NT2/D1 (cell line): ENCODE data around the gene MCOLN1.

Source experiments
- DNase-seq: peaks from one replicate; pipeline ENCODE4 v3.0.0-alpha.2; 2011; ENCODE audit warnings: low read depth, low spot score
- H3K27me3 ChIP-seq: 2 replicates; pipeline ENCODE4 v1.6.0; 2011; ENCODE audit warnings: mild to moderate bottlenecking; ENCODE audit not compliant: insufficient read length, insufficient read depth
- H3K36me3 ChIP-seq: 2 replicates; pipeline ENCODE4 v1.6.1; 2011; ENCODE audit warnings: mild to moderate bottlenecking, low read length, mixed read lengths; ENCODE audit not compliant: insufficient read depth, insufficient read length
- H3K4me1 ChIP-seq: 2 replicates; pipeline ENCODE4 v1.5.1; 2011; ENCODE audit not compliant: insufficient read depth, insufficient read length
- H3K4me3 ChIP-seq: 2 replicates; pipeline ENCODE4 v1.5.1; 2011; ENCODE audit warnings: low read depth; ENCODE audit not compliant: insufficient read length
- H3K9ac ChIP-seq: 2 replicates; pipeline ENCODE4 v1.6.0; 2011; ENCODE audit warnings: low read depth; ENCODE audit not compliant: insufficient read length
- H3K9me3 ChIP-seq: 2 replicates; pipeline ENCODE4 v1.5.1; 2011; ENCODE audit warnings: mild to moderate bottlenecking, low read length; ENCODE audit not compliant: insufficient read depth
- SUZ12 ChIP-seq: IDR thresholded peaks from 2 replicates; pipeline ENCODE4 v1.6.1; 2011; ENCODE audit not compliant: insufficient read length, insufficient read depth; ENCODE audit errors: extremely low read depth
- YY1 ChIP-seq: IDR thresholded peaks from 2 replicates; pipeline ENCODE4 v1.6.1; 2011; ENCODE audit not compliant: insufficient read length, insufficient read depth
- ZNF274 ChIP-seq: IDR thresholded peaks from 2 replicates; pipeline ENCODE4 v1.6.1; 2011; ENCODE audit warnings: mild to moderate bottlenecking, low read depth, low read length

MCOLN1 gene

DNA sequence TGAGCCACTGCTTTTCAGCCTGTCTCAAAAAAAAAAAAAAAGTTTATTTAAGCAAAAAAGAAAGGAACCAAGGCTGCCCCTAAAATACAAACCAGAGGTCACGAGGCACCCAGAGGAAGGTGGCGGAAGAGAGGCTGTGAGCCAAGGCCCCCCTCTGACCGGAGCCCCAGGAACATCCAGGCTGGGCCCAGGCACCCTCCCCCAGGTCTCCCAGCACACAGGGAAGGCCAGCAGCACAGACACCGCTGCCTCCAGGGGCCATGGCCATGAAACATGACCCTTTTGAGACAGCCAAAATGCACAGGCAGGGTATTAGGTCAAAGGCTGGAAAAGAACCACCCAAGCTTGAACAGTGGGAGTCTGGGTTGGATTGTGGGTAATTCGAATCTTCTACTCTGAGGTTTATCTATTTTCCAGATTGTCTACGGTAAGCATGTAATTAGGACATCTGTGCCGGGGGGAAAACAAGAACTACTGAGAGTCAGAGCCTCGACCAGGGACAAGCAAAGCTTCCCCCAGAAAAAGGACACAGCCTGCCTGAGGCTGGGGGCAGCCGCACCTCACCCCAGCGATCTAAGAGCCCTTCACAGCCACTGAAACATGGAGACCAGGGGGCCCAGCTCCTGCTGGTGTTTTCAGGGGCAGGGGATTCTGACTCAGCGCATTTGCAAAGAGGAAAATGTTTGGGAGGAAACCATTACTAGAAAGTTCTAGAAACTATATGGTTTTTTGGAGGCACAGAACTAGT, 42.0 kb upstream of the MCOLN1 start:
- Histone ChIP-seq H3K9me3 (peaks cover 6% of the 10 kb centered on the region; the same call in 1 of the 2 replicates), H3K36me3 (no peaks in the 10 kb centered on the region), H3K27me3 (no peaks in the 10 kb centered on the region), H3K4me1 (peaks cover 24% of the 10 kb centered on the region), H3K4me3 (no peak overlapping the region), H3K9ac (peak overlapping the region; percentile 33)
- TF ChIP-seq ZNF274 (no peak), SUZ12 (no peak), YY1 (no peak)
- no peak for DNase-seq

DNA sequence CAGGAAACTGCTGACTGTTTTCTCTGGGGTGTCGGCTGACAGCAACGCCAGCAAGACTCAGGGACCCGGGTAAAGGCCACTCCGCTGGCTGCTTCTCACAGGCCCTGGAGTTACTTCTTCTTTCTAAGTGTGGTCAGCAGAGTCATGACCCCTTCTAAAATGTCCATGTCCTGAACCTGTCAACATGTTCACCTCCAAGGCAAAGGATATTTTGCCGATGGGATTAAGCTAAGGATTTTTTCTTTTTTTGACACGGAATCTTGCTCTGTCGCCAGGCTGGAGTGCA, 41.5 kb upstream of the MCOLN1 start:
- DNase-seq = no peak
- H3K27me3 ChIP-seq = no peaks in the 10 kb centered on the region

DNA sequence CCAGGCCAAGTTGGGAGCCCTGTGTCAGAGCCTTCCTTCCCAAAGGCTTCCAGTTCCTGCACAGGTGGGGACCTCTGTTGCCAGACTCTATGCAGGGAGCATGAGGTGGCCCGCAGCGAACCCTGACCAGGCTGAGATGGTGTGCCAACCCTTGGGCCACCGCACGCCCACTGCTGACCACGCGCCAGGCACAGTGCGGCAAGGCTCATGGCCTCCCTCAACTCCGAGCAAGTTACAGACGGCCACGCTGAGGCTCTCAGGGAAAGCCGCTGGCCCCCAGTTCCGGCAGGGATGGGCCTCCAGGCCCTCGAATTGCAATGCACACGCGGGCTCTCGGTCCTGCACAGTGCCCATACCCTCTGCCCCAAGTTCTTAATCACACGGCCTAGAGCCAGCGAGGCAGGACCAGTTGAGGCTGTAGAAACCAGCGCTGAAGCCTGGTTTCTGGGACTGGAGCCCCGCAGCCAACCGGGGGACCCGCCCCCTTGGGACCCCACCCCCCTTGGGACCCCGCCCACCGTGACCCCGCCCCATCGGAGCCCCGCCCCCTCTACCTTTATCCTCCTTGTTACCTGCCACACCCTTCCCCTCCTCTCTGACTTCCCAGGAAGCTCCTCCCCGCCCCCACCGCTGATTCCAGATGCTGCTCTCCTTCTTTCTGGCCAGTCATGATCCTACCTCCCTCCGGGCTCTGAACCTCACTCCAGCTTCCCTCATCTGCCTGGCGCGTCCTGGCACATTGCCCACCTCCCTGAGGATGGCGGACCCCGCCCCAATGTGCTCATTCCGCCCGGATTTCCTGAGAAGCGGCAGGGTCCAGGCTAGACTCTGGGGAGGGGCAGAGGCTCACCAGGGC, 39.6 kb upstream of the MCOLN1 start:
- TF ChIP-seq ZNF274 (no peak), SUZ12 (no peak), YY1 (no peak)
- Histone ChIP-seq H3K9ac (peak overlapping the region; percentile 68), H3K4me3 (no peak overlapping the region), H3K27me3 (no peaks in the 10 kb centered on the region), H3K36me3 (no peaks in the 10 kb centered on the region), H3K4me1 (peaks cover 20% of the 10 kb centered on the region), H3K9me3 (peaks cover 6% of the 10 kb centered on the region; the same call in 1 of the 2 replicates)
- DNase-seq = no peak

More for the DNA sequence above, 41.5 kb upstream of the MCOLN1 start:
- Histone ChIP-seq H3K4me3 (no peak overlapping the region), H3K9ac (peak overlapping the region; percentile 33), H3K36me3 (no peaks in the 10 kb centered on the region), H3K4me1 (peaks cover 24% of the 10 kb centered on the region), H3K9me3 (peaks cover 6% of the 10 kb centered on the region; the same call in 1 of the 2 replicates)
- no peak for TF ChIP-seq ZNF274
- TF ChIP-seq YY1 = no peak
- no peak for TF ChIP-seq SUZ12

DNA sequence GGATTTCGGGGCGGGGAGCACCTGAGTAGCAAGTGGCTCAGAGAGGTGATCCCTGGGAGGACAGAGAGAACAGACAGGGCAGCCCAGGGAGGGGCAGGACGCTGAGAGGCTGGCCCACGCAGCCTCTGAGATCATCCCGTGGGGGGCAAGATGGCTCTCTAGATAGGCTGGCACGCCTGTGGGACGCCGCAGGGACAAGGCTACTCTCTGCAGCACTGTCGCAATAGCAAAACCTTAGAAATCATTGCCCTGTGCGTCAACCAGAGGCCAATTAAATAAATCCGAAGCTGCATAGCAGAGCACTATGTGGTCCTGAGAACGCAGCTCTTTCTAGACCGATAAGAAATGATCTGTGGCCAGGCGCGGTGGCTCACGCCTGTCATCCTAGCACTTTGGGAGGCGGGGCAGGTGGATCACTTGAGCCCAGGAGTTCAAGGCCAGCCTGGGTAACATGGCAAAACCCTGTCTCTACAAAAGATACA, 38.7 kb upstream of the MCOLN1 start:
- Histone ChIP-seq H3K4me3 (peak overlapping the region; percentile 19), H3K27me3 (no peaks in the 10 kb centered on the region), H3K36me3 (no peaks in the 10 kb centered on the region), H3K9me3 (peaks cover 6% of the 10 kb centered on the region; the same call in 1 of the 2 replicates), H3K4me1 (peaks cover 18% of the 10 kb centered on the region), H3K9ac (peak overlapping the region; percentile 68)
- no peak for DNase-seq
- TF ChIP-seq SUZ12 (no peak), YY1 (no peak), ZNF274 (no peak)

DNA sequence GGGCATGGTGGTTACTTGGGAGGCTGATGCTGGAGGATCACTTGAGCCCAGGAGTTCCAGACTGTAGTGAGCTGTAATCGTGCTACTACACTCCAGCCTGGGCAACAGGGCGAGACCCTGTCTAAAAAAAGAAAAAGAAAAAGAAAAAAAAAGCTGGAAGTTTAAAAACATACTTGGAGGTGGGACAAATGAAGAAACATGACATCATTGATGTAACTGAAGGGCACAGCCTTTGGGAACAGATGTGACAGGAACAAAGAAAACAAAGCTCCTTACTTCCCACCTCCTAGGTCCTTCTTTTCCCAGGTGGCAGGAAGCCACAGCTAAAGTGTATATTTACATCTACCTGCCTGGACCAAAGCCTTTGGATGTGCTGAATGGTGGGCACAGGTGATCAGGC, 35.5 kb upstream of the MCOLN1 start:
- DNase-seq = no peak
- no peak for TF ChIP-seq YY1
- TF ChIP-seq ZNF274 = no peak
- no peak for TF ChIP-seq SUZ12
- Histone ChIP-seq H3K36me3 (no peaks in the 10 kb centered on the region), H3K27me3 (no peaks in the 10 kb centered on the region), H3K9ac (no peak overlapping the region), H3K9me3 (no peaks in the 10 kb centered on the region), H3K4me3 (no peak overlapping the region), H3K4me1 (peaks cover 11% of the 10 kb centered on the region)

DNA sequence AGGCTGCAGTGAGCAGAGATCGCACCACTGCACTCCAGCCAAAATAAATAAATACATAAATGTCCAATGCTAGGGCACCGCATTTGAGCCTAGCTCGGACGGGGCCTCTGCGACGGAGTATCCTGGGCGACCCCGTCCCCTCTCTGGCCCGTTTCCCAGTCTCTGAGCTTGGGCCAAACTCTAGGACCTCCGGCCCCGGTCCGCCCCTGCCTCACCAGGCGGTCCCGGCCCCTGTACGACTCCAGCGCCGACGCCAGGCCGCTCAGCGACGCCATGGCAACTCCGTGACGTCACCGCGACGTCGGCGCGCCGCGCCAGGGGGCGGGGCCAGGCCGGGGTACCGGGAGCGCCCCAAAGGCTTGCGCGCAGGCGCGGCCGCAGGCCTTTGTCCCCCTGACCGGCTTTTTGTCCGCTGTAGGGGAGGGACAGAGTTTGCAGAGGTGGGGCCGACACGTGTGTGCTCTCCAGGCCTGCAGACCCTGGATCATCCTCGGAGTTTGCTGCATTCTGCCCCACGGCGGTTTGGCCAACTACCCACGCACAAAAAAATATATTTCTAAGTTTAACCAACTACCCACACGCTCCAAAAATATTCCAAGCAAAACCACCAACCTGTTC, 33.6 kb upstream of the MCOLN1 start, which contains the start of gene PEX11G:
TSS of gene PEX11G (minus strand) at position 300 of the 618 bp plus-strand sequence. CDS start at position 275, 25 bp downstream.
- H3K36me3 ChIP-seq = no peaks in the 10 kb centered on the region
- peak within 1 kb of the TSS; percentile 95 for H3K9ac ChIP-seq
- peak within 1 kb of the TSS; percentile 62 for H3K4me3 ChIP-seq
- DNase-seq = peak; percentile 87
- no peaks in the 10 kb centered on the region for H3K9me3 ChIP-seq
- no peaks in the 10 kb centered on the region for H3K27me3 ChIP-seq
- H3K4me1 ChIP-seq = peaks cover 5% of the 10 kb centered on the region
- no peak for TF ChIP-seq ZNF274
- TF ChIP-seq YY1 = no peak
- no peak for TF ChIP-seq SUZ12

DNA sequence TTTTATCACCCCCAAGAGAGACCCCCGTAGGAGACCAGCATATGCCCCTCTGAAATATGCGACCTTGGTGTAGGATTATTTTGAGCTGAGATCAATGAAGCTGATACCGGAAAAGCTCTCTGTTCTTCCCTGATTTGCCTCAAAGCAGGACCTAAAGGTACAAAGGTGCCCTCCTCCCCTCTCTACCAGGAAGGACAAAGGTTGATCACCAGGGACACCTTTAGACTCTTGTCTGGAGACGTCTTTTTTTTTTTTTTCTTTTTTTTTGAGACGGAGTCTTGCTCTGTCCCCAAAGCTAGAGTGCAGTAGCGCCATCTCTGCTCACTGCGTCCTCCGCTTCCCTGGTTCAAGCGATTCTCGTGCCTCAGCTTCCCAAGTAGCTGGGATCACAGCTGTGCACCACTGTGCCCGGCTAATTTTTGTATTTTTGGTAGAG, 32.8 kb upstream of the MCOLN1 start:
- DNase-seq = no peak
- Histone ChIP-seq H3K27me3 (no peaks in the 10 kb centered on the region), H3K36me3 (no peaks in the 10 kb centered on the region), H3K9me3 (no peaks in the 10 kb centered on the region), H3K9ac (peak overlapping the region; percentile 68), H3K4me1 (peaks cover 8% of the 10 kb centered on the region), H3K4me3 (no peak overlapping the region)
- TF ChIP-seq YY1 = no peak
- no peak for TF ChIP-seq SUZ12
